OCI-LY3 (cell line): ENCODE results near the gene CCDC54.

Source experiments
- H2AFZ ChIP-seq: fragments of 200-600, 300-600 bp; shearing (Covaris generic); 2 replicates; pipeline ENCODE4 v1.6.0; 2014; ENCODE audit warnings: antibody characterized with exemption, low read depth, low read length
- H3K27ac ChIP-seq: fragments of 200-600, 300-600 bp; sonication (generic); 2 replicates; pipeline ENCODE4 v1.5.1; 2014; ENCODE audit warnings: mild to moderate bottlenecking, low read length, moderate library complexity, mixed read lengths
- H3K27me3 ChIP-seq: fragments of 200-600, 300-600 bp; sonication (generic); 2 replicates; pipeline ENCODE4 v1.6.1; 2014; ENCODE audit warnings: low read depth, low read length, mixed read lengths
- H3K36me3 ChIP-seq: fragments of 200-600, 300-600 bp; sonication (generic); replicated peaks from 2 replicates; pipeline ENCODE3; 2014; ENCODE audit warnings: low read depth, low read length, mixed read lengths
- H3K4me1 ChIP-seq: fragments of 300-600, 200-600 bp; sonication (generic); 2 replicates; pipeline ENCODE4 v1.6.1; 2014; ENCODE audit warnings: low read length, mixed read lengths
- H3K4me2 ChIP-seq: fragments of 200-600, 300-600 bp; sonication (generic); 2 replicates; pipeline ENCODE4 v1.6.1; 2014; ENCODE audit warnings: low read length, mixed read lengths
- H3K4me3 ChIP-seq: fragments of 300-600, 200-600 bp; sonication (generic); 2 replicates; pipeline ENCODE4 v1.5.1; 2014; ENCODE audit warnings: antibody characterized with exemption, mild to moderate bottlenecking, low read length, moderate library complexity
- H3K79me2 ChIP-seq: fragments of 300-600, 200-600 bp; shearing (Covaris generic); 2 replicates; pipeline ENCODE4 v1.6.1; 2014; ENCODE audit warnings: mild to moderate bottlenecking, low read length, mixed read lengths
- H3K9ac ChIP-seq: fragments of 300-600, 200-600 bp; shearing (Covaris generic); 2 replicates; pipeline ENCODE4 v1.6.0; 2014; ENCODE audit warnings: mild to moderate bottlenecking, low read length, moderate library complexity
- H3K9me3 ChIP-seq: fragments of 200-600, 300-600 bp; shearing (Covaris generic); 2 replicates; pipeline ENCODE4 v1.6.1; 2014; ENCODE audit warnings: low read length, mixed read lengths; ENCODE audit not compliant: insufficient read depth
- H4K20me1 ChIP-seq: fragments of 200-600, 300-600 bp; sonication (generic); 2 replicates; pipeline ENCODE4 v1.6.1; 2016; ENCODE audit warnings: low read length, mixed read lengths; ENCODE audit not compliant: insufficient read depth
- EZH2phosphoT487 ChIP-seq: fragments of 200-600 bp; shearing (Covaris generic); IDR thresholded peaks from 2 replicates; pipeline ENCODE4 v1.6.1; 2018; ENCODE audit warnings: antibody characterized with exemption, mixed run types, low read depth
- TF ChIP-seq, protein P1 (sequence below): fragments of 200-600, 300-600 bp; sonication (generic); IDR thresholded peaks from 2 replicates; pipeline ENCODE4 v1.5.1; 2014; ENCODE audit warnings: antibody characterized with exemption, low read length, low read depth

CCDC54 gene

DNA sequence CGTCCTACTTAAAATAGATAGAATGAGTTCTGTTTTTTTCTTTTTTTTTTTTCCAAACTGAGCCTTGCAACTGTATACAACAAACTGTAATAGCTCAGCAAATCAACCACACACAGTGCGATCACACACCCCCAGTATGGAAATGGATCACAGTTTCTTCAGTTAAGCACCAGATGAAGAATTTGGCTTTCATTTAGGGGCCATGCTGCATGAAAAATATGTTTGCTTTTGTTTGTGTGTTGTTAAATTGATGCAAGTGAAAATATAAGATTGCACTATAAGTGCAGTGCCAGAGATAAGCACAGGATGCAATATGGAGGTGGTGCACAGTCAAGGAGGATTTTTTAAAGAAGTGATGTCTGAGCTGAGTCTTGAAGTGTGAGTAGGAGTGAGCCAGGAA lies 17.8 kb downstream of the CCDC54 start:
- Histone ChIP-seq H4K20me1 (no peaks in the 10 kb centered on the region), H3K27me3 (no peaks in the 10 kb centered on the region), H3K36me3 (no peaks in the 10 kb centered on the region), H2AFZ (no peak overlapping the region), H3K4me1 (no peaks in the 10 kb centered on the region), H3K4me2 (no peak overlapping the region), H3K79me2 (no peaks in the 10 kb centered on the region), H3K9me3 (no peaks in the 10 kb centered on the region), H3K4me3 (no peak overlapping the region), H3K9ac (no peak overlapping the region), H3K27ac (no peak overlapping the region)
- TF ChIP-seq, protein P1, sequence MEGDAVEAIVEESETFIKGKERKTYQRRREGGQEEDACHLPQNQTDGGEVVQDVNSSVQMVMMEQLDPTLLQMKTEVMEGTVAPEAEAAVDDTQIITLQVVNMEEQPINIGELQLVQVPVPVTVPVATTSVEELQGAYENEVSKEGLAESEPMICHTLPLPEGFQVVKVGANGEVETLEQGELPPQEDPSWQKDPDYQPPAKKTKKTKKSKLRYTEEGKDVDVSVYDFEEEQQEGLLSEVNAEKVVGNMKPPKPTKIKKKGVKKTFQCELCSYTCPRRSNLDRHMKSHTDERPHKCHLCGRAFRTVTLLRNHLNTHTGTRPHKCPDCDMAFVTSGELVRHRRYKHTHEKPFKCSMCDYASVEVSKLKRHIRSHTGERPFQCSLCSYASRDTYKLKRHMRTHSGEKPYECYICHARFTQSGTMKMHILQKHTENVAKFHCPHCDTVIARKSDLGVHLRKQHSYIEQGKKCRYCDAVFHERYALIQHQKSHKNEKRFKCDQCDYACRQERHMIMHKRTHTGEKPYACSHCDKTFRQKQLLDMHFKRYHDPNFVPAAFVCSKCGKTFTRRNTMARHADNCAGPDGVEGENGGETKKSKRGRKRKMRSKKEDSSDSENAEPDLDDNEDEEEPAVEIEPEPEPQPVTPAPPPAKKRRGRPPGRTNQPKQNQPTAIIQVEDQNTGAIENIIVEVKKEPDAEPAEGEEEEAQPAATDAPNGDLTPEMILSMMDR, result no peak
- TF ChIP-seq EZH2phosphoT487, result no peak

DNA sequence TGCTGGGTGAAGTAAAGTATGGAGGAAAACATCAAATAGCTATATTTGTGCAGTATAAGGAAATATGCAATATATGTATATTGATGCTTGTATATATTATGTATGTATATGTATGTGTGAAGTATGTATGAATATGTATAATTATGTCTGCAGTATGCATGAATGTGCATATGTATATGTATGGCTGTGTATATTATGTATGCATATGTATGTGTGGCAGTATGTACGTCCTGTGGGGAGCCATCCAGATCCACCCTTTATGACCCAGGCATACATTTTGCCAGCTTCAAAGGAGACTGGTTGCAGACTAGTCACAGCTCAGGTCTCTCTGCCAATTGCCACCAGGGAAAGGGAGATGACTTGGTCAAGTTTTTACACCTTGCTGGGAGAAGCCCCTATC lies 24.1 kb downstream of the CCDC54 start:
- no peak overlapping the region for H3K4me2 ChIP-seq
- H3K4me1 ChIP-seq, result no peaks in the 10 kb centered on the region
- H3K79me2 ChIP-seq, result no peaks in the 10 kb centered on the region
- TF ChIP-seq, protein P1, result no peak
- TF ChIP-seq EZH2phosphoT487, result no peak
- no peak overlapping the region for H2AFZ ChIP-seq
- H3K9ac ChIP-seq, result no peak overlapping the region
- H4K20me1 ChIP-seq, result no peaks in the 10 kb centered on the region
- no peaks in the 10 kb centered on the region for H3K36me3 ChIP-seq
- no peak overlapping the region for H3K27ac ChIP-seq
- H3K27me3 ChIP-seq, result no peaks in the 10 kb centered on the region
- no peaks in the 10 kb centered on the region for H3K9me3 ChIP-seq
- H3K4me3 ChIP-seq, result no peak overlapping the region

DNA sequence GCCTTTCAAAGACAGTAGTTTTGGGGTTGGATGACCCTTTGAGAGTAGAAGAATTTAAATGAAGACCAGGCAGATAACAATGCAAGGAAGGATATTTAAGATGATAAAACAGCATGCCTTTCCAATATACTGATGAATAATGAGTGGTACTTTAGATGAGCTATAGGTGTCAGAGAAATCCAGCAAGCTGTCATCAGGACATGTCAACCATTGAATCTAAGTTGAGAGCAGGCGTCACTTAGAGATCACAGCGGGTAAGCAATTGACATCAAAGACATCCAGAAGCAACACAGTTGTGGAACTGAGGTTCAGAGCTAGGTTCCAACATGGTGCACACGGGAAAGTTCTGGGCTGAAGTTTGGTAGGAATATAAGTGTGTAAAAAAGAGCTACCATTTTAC lies 25.0 kb downstream of the CCDC54 start:
- Histone ChIP-seq H3K9ac (no peak overlapping the region), H4K20me1 (no peaks in the 10 kb centered on the region), H3K4me3 (no peak overlapping the region), H3K4me1 (no peaks in the 10 kb centered on the region), H3K36me3 (no peaks in the 10 kb centered on the region), H3K4me2 (no peak overlapping the region), H3K79me2 (no peaks in the 10 kb centered on the region), H2AFZ (no peak overlapping the region), H3K27me3 (no peaks in the 10 kb centered on the region), H3K9me3 (no peaks in the 10 kb centered on the region), H3K27ac (no peak overlapping the region)
- no peak for TF ChIP-seq EZH2phosphoT487
- TF ChIP-seq, protein P1, result no peak

DNA sequence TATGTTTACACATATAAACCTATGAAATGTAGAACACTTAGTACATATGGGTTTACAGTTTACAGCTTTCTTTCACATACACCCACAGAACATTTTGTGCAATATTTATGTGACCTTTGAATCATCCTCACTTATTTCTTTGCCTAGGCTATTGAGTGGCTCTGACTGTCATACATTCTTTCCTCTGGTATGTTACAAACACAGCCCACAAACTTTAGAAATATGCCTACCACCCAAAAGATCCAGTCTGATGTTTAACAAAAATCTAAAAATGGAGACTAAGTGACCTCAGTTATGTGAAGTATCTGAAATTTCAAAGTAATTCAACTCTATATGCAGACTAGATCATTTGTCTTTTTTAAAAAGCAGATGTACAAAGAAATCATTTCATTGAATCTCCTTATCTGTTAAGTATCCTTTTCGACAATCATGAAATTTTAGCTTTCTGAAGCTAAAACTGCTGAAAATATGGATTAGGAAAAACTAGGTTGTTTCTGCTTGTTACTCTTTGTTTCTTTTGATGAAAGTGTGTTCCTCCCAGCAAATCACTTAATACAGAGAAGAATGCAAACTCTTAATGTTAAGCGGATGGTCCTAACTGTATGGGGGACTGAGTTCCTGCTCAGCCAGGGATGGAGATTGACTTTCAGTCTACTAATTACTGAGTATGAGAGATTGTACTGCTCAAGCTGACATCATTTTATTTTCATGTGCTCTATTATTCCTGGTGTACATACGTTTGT lies 27.7 kb downstream of the CCDC54 start:
- no peak overlapping the region for H3K4me2 ChIP-seq
- H2AFZ ChIP-seq, result no peak overlapping the region
- no peaks in the 10 kb centered on the region for H3K36me3 ChIP-seq
- H3K27ac ChIP-seq, result no peak overlapping the region
- H3K4me3 ChIP-seq, result no peak overlapping the region
- TF ChIP-seq EZH2phosphoT487, result no peak
- TF ChIP-seq, protein P1, result no peak
- H3K79me2 ChIP-seq, result no peaks in the 10 kb centered on the region
- no peaks in the 10 kb centered on the region for H3K4me1 ChIP-seq
- H3K9ac ChIP-seq, result no peak overlapping the region
- peaks cover 13% of the 10 kb centered on the region for H3K9me3 ChIP-seq
- H3K27me3 ChIP-seq, result no peaks in the 10 kb centered on the region
- no peaks in the 10 kb centered on the region for H4K20me1 ChIP-seq
